Common myeloid progenitor, CD34-positive (primary cell): ENCODE results near the gene FBXO24. TPM values are rescaled to one million over a fixed set of nuclear protein-coding genes. Genes with fewer than 3 reads are reported as not detected.
"Not testable (repeated sequence)": the region's sequence is repeated elsewhere in the genome, so short reads cannot be mapped to it uniquely, and the experiment has no call there.

Source experiments
- CTCF ChIA-PET: fragments of 350-600 bp; sonication (Branson Sonifier 250); formaldehyde crosslinking; loops from one replicate; lab custom pipeline; 2021; ENCODE audit warnings: antibody characterized with exemption; lab: Charles Lee
- POLR2A ChIA-PET: fragments of 350-600 bp; sonication (Branson Sonifier 250); formaldehyde crosslinking; loops from one replicate; lab custom pipeline; 2021; ENCODE audit warnings: antibody characterized with exemption; lab: Charles Lee
- DNase-seq, 3 donors: peaks; one replicate each; pipeline versions ENCODE4 v3.0.0 to v3.0.0-alpha.2; 2013
- H3K27ac ChIP-seq, 2 experiments: 1 replicate in 1 of 2; 2 replicates in 1 of 2; pipeline ENCODE4 v1.7.0; 2013; ENCODE audit warnings: inconsistent platforms in 2 of 2, low read length in 2 of 2, mild to moderate bottlenecking in 2 of 2, low read depth in 1 of 2, moderate library complexity in 1 of 2; ENCODE audit not compliant: severe bottlenecking in 2 of 2, insufficient read depth in 1 of 2, poor library complexity in 1 of 2
- H3K27me3 ChIP-seq, 5 experiments: replicated peaks in 2 of 5; 1 replicate in 3 of 5; 2 replicates in 2 of 5; pipeline versions ENCODE4 v1.6.1 to v1.7.0; 2013; ENCODE audit warnings: low read length in 4 of 5, mild to moderate bottlenecking in 2 of 5, moderate library complexity in 2 of 5, inconsistent platforms in 1 of 5; ENCODE audit not compliant: insufficient read depth in 5 of 5, control insufficient read depth in 4 of 5
- H3K36me3 ChIP-seq, 4 experiments: 1 replicate in 2 of 4; 2 replicates in 2 of 4; pipeline versions ENCODE4 v1.6.1 to v1.7.0; 2013; ENCODE audit warnings: low read length in 3 of 4, control low read depth in 1 of 4, mild to moderate bottlenecking in 1 of 4; ENCODE audit not compliant: control insufficient read depth in 4 of 4, insufficient read depth in 4 of 4
- H3K4me1 ChIP-seq, 4 experiments: 1 replicate in 3 of 4; 2 replicates in 1 of 4; pipeline versions ENCODE4 v1.6.1 to v1.7.1; 2013; ENCODE audit warnings: low read length in 3 of 4, mild to moderate bottlenecking in 3 of 4, control low read depth in 1 of 4, inconsistent platforms in 1 of 4, moderate library complexity in 1 of 4; ENCODE audit not compliant: control insufficient read depth in 4 of 4, insufficient read depth in 4 of 4; ENCODE audit errors: control extremely low read depth in 1 of 4
- H3K4me3 ChIP-seq, 7 experiments: 1 replicate in 4 of 7; 2 replicates in 3 of 7; pipeline versions ENCODE4 v1.5.1 to v1.7.0; 2013; ENCODE audit warnings: mild to moderate bottlenecking in 7 of 7, low read length in 6 of 7, moderate library complexity in 6 of 7, inconsistent platforms in 2 of 7, low read depth in 2 of 7, control low read depth in 1 of 7; ENCODE audit not compliant: insufficient read depth in 4 of 7, control insufficient read depth in 1 of 7; ENCODE audit errors: extremely low read depth in 1 of 7
- H3K9me3 ChIP-seq, 5 experiments: 1 replicate in 4 of 5; 2 replicates in 1 of 5; pipeline versions ENCODE4 v1.6.1 to v1.7.1; 2013; ENCODE audit warnings: low read length in 4 of 5, mild to moderate bottlenecking in 2 of 5, inconsistent platforms in 1 of 5, low read depth in 1 of 5, moderate library complexity in 1 of 5; ENCODE audit not compliant: control insufficient read depth in 4 of 5, insufficient read depth in 2 of 5; ENCODE audit errors: control extremely low read depth in 1 of 5
- WGBS: methylation state at CpG from one replicate; pipeline ENCODE4 v1.1.5; 2013; ENCODE audit not compliant: insufficient coverage; 5-methylcytosine and 5-hydroxymethylcytosine counted together
- polyA plus RNA-seq: library from polyadenylated mRNA; unstranded; fragments of 120-200 nt; gene quantifications from one replicate; pipeline ENCODE4 v1.2.1, GENCODE V29; 2013

FBXO24 gene
- 0.90 TPM for polyA plus RNA-seq

GRCh38 chr7:100586266-100587025, at the start of gene FBXO24:
Gene FBXO24 (plus strand): TSS chr7:100586328. CDS start chr7:100586626, 298 bp downstream.
- WGBS: 0% methylated on average over 48 of the region's 53 CpGs
- CTCF ChIA-PET: interaction anchor here (1.0 to 12.6 kb wide), 18 partner anchors 10 to 131 kb away, joined by 3 to 242 read pairs (median 4); partner anchors contain the start of genes MOSPD3 and PCOLCE
- Histone ChIP-seq H3K27me3 (peaks cover 0 to 4% (median 0%) of the 10 kb centered on the region in 5 experiments), H3K4me3 (peak within 1 kb of the TSS; percentile 94 to 96 (median 95)), H3K27ac (peak within 1 kb of the TSS; percentile 78 to 94), H3K9me3 (no peaks in the 10 kb centered on the region), H3K4me1 (peaks cover 6 to 60% (median 51%) of the 10 kb centered on the region in 4 experiments), H3K36me3 (peaks cover 2 to 15% (median 8%) of the 10 kb centered on the region in 4 experiments)
- POLR2A ChIA-PET: interaction anchor here (0.8 to 3.8 kb wide), 7 partner anchors 9 to 157 kb away, joined by 3 to 34 read pairs (median 4); partner anchors contain the start of genes MEPCE, POP7 and ZCWPW1
- peak; percentile 100 for DNase-seq

- not testable (repeated sequence) for H3K9me3 ChIP-seq
- peaks cover 4 to 18% (median 14%) of the 10 kb centered on the region in 4 experiments for H3K4me1 ChIP-seq
- CTCF ChIA-PET: interaction anchor here (0.6 to 2.2 kb wide), 4 partner anchors 12 to 31 kb away, joined by 3 to 7 read pairs (median 4); no protein-coding TSS in a partner anchor
Measured at GRCh38 chr7:100536695-100537094, 49.4 kb upstream of the FBXO24 start.

GRCh38 chr7:100538348-100538653, 47.8 kb upstream of the FBXO24 start:
- POLR2A ChIA-PET: no interaction called here
- peak overlapping the region; percentile 26 to 78 (median 63) for H3K4me3 ChIP-seq

More at GRCh38 chr7:100536695-100537094, 49.4 kb upstream of the FBXO24 start:
- H3K4me3 ChIP-seq, POLR2A ChIA-PET, H3K27me3 ChIP-seq, H3K27ac ChIP-seq, DNase-seq, H3K36me3 ChIP-seq: not testable (repeated sequence)
- WGBS: 94% methylated on average over 2 of the region's 2 CpGs

GRCh38 chr7:100538654-100539435, 47.3 kb upstream of the FBXO24 start, which contains the start of gene AGFG2:
Gene AGFG2 (plus strand): TSS chr7:100539203. CDS start chr7:100539347, 144 bp downstream.
- Histone ChIP-seq H3K27me3 (no peaks in the 10 kb centered on the region), H3K27ac (peak within 1 kb of the TSS in 1 of 2 experiments; percentile 44), H3K4me1 (peaks cover 4 to 18% (median 14%) of the 10 kb centered on the region in 4 experiments), H3K4me3 (peak within 1 kb of the TSS; percentile 37 to 84 (median 75)), H3K9me3 (no peaks in the 10 kb centered on the region), H3K36me3 (no peaks in the 10 kb centered on the region)
- DNase-seq: peak; percentile 99 to 100 (median 99)
- ChIA-PET POLR2A (no interaction called here), CTCF (interaction anchor here (1.4 to 1.9 kb wide), 3 partner anchors 16 to 56 kb away, joined by 4 to 13 read pairs (median 5); no protein-coding TSS in a partner anchor)
- WGBS: 0% methylated on average over 46 of the region's 60 CpGs

More at GRCh38 chr7:100538348-100538653, 47.8 kb upstream of the FBXO24 start:
- H3K4me1 ChIP-seq: peaks cover 4 to 18% (median 14%) of the 10 kb centered on the region in 4 experiments
- no peaks in the 10 kb centered on the region for H3K36me3 ChIP-seq
- CTCF ChIA-PET: interaction anchor here (1.4 to 1.9 kb wide), 2 partner anchors 21 to 56 kb away, joined by 4 to 13 read pairs; no protein-coding TSS in a partner anchor
- DNase-seq: no peak
- no peaks in the 10 kb centered on the region for H3K9me3 ChIP-seq
- H3K27ac ChIP-seq: peak overlapping the region in 1 of 2 experiments; percentile 44
- H3K27me3 ChIP-seq: no peaks in the 10 kb centered on the region
- WGBS: 13% methylated on average over 5 of the region's 8 CpGs

GRCh38 chr7:100539436-100540006, 46.6 kb upstream of the FBXO24 start:
- no peak overlapping the region for H3K27ac ChIP-seq
- H3K4me3 ChIP-seq: peak overlapping the region; percentile 37 to 84 (median 75)
- H3K36me3 ChIP-seq: no peaks in the 10 kb centered on the region
- ChIA-PET CTCF (interaction anchor here (1.5 to 14.6 kb wide), 3 partner anchors 15 to 24 kb away, joined by 5 to 220 read pairs (median 13); no protein-coding TSS in a partner anchor), POLR2A (no interaction called here)
- no peaks in the 10 kb centered on the region for H3K9me3 ChIP-seq
- no peaks in the 10 kb centered on the region for H3K27me3 ChIP-seq
- WGBS: 1% methylated on average over 28 of the region's 44 CpGs
- H3K4me1 ChIP-seq: peaks cover 4 to 18% (median 14%) of the 10 kb centered on the region in 4 experiments
- peak in 1 of 3 donors; percentile 17 for DNase-seq

- no peak for DNase-seq
- CTCF ChIA-PET: interaction anchor here (1.5 to 14.6 kb wide), 2 partner anchors 15 to 23 kb away, joined by 5 to 220 read pairs; no protein-coding TSS in a partner anchor
- H3K4me3 ChIP-seq: peak overlapping the region in 6 of 7 experiments; percentile 57 to 84 (median 76)
- peaks cover 4 to 24% (median 15%) of the 10 kb centered on the region in 4 experiments for H3K4me1 ChIP-seq
- no peaks in the 10 kb centered on the region for H3K36me3 ChIP-seq
- POLR2A ChIA-PET: no interaction called here
- no peaks in the 10 kb centered on the region for H3K27me3 ChIP-seq
- H3K9me3 ChIP-seq: no peaks in the 10 kb centered on the region
- 86% methylated on average over 4 of the region's 6 CpGs for WGBS
- no peak overlapping the region for H3K27ac ChIP-seq
Measured at GRCh38 chr7:100540073-100540723, 45.9 kb upstream of the FBXO24 start.
